Activated CD4-positive, CD25-positive, alpha-beta regulatory T cell treated with anti-CD3 and anti-CD28 coated beads, Interleukin-2, amount 50 U/mL, for 72 hours (primary cell): ENCODE measurements around the gene SCAMP5.

Experiments used
- DNase-seq: peaks from one replicate; pipeline ENCODE4 v3.0.0; 2021

Gene SCAMP5

DNA sequence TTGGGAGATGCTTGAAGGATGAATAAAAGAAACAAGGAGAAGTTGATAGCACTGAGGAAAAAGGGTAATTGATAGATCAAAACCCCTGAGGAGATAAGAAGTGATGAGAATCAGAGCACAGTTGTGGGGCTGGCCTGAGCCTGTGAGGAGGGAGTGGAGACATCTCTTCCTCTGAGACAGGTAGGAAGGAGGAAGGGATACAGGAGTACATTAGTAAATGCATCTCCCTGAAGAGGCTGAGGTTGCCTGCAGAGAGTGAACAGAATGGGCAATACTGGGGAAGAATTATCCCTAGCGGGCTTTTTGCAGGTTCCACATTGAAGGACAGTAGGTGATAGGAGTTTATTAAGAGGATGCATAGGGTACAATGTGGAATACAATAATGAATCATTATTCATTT, 17.3 kb upstream of the SCAMP5 start:
- DNase-seq: no peak

DNA sequence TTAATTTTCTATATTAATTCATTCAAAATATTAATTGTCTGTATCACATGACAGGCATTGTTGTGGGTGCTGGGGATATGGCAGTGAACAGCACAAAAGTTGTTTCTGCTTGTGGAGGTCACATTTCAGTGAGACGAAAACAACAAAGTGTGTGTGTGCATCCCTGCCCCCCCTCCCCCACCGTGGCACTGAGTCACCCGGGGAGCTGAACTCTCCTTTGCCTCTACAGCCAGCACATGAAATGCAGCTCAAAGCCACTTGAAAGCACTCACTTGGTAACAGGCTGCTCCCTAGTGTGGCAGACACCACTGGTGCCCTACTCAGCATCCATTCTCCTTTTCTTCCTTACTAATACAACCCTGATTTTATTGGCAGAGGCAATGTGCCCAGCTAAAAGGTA, 16.9 kb upstream of the SCAMP5 start:
- DNase-seq: no peak

DNA sequence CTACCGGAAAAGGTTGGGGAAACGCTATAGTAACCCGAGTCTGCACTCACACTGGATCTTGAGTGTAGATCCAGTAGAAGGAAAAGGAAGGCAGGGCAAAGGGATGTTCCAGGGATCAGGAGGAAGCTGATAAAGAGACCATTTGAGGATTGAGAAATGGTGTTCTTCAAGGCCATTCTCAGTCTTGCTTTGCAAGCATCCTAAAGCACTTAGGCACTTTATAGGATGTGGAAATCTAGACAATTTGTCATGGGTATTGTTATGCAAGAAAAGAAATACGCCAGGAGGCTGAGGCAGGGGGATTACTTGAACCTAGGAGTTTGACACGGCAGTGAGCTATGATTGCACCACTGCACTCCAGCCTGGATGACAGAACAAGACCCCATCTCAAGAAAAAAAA, 13.2 kb upstream of the SCAMP5 start:
- no peak for DNase-seq

DNA sequence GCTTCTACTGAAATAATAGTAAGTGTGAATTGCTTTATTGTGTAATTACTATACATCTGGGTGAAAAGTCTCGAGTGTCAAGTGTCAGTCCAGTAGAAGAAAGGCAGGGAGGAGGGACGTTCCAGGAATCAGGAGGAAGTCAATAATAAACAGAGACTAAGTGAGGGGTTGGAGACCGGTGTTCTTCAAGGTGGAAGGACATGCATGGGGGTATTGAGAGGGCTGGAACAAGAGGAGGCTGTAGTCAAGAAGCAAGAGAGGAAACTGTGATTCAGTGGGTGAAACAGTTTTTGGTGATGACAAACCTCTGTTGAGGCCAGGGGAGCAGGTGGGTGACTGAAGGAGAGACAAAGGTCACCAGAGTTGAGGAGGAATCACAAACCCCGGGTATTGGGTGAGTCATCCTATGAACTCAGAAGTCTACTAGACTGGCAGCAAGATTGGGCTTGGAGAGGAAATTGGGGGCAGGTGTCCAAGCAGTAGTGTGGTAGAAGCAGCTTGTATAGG, 11.6 kb upstream of the SCAMP5 start:
- DNase-seq: no peak

DNA sequence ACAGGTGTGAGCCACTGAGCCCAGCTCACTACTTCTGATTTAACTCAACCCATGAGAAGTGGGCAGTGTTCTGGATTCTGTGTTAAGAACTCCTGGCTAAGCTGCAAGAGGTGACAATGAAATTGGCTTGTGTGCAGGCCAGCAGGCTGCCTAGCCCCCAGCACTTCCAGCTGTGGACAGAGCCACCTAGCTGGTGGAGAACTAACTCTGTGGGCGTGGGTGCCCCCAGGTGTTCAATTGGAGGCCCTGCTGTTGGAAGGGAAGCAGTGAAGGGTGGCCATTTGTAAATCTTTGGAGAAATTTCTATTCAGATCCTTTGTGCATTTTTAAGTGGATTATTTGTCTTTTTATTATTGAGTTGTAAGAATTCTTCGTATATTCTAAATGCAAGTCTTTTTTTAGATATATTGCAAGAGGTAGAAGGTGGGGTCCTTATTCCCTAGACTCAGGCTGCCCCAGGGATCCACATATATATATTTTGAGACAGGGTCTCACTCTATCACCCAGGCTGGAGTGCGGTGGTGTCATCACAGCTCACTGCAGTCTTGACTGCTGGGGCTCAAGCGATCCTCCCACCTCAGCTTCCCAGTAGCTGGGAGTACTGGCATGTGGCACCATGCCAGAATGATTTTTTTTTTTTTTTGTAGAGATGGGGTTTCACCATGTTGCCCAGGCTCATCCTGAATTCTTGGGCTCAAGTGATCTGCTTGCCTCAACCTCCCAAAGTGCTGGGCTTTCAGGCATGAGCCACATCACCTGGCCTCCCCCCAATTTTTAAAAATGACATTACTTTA, 7.2 kb upstream of the SCAMP5 start:
- DNase-seq: no peak

DNA sequence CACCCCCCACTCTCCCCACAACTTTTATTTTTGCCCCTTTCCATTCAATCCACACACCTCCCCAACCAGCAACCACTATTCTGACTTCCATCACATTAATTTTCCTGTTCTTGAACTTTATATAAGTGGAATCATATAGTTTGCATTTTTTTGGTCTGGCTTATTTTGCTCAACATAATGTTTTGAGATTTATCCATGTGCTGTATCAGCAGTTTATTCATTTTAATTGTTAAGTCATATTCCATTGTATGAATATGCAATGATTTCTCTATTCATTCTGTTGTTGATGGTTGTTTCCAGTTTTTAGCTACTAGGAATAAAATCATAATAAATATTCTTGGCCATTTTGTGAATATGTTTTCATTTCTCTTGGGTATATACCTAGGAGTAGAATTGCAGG, 5.8 kb upstream of the SCAMP5 start:
- no peak for DNase-seq

DNA sequence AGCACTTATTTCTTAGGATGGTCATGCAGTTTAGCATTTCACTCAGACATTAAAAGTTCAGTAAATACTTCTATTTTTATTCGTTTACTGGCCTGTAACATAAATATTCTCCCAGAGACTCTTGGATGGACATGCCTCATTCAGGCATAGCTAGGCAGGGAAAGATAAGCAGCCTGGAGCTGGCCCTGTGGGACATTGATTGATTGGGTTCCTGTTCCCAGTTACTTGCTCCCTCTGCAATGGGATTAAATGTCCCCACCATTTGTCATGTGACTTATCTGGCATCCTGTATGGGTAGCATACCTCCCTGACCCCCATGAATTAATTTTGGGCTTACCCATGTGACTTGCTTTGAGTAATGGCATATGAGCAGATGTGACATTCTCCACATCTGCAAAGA, 2.7 kb upstream of the SCAMP5 start:
- DNase-seq: no peak

DNA sequence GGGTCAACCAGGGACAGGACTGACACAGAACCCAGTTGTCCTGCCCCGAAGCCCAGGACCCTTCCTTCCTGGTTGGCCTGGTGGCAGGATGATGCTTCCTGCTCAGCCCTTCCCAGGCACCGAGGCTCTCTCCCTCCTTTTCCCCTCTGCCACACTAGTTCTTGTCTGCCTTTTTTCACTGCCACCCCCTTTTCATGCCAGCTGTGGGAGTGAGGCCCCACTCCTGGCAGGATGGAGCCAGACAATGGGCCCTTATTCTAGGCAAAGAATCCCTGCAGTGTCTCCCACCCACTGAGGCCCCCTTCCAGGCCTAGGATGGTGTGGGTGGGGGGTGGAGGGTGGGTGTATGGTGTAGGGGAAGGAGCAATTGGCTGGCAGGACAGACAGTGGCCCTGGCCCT, 1.1 kb upstream of the SCAMP5 start:
- no peak for DNase-seq

DNA sequence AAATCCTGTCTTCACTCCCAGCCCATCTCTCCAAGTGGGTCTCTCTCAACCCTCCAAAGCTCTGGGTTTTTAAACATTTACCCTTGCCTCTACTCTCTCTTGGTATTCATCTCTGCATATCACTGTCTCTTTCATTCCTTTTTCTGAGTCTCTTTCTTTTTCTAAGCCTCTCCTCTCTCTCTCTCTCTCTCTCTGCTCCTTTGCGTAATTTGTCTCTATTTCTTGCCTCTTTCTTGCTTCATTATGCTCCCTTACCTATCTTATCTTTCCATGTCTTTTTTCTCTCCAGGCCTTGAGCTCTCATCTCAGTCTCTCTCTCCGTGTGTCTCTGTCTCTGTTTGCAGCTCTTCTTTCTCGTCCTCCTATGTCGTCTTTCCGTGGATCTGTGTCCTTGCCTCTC, 678 bp upstream of the SCAMP5 start:
- DNase-seq: no peak

DNA sequence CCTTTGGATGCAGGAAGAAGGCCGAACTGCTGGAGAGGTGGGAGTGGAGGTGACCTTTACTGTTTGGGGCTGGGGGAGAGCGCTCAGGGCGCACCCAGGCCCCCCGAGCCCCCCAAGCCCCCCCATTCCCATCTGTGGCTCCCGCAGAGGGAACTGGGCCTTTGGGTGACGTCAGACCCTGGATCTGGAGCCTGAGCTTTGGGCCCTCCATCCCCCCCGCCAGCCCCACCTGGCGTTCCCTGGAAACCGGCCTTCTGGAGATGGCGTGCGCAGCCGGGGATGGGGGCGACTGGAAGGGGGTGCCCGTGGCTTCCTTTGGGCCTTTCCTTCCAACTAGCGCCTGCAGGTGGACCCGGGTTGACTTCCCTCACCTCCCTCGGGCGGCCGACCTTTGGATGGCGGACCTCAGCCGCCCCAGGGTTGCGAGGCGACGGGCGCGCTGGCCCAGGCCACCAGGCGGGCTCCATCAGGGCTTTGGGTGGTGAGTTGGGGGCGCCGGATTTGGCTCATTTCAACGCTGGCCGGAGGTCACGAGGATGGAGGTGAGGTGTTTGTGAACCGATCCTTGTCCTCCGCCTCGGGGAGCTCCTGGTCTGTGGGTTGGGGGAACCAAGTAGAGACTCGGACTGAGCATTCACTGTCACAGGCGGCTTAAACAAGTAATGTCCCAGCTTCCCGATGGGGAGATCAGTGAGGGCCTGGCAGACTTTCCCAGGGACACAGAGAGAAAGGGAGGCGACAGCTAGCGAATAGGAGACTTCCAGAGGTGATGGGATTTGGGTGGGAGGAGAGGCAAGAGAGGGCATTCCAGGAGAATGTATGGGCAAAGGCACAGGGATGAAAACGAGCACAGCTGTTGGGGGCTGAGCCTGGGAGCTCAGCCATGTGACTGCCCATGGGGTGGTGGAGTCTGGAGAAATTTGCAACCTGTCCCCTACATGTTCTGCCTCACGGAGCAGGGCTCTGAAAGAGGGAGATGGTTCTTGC, 709 bp downstream of the SCAMP5 start:
- no peak for DNase-seq

DNA sequence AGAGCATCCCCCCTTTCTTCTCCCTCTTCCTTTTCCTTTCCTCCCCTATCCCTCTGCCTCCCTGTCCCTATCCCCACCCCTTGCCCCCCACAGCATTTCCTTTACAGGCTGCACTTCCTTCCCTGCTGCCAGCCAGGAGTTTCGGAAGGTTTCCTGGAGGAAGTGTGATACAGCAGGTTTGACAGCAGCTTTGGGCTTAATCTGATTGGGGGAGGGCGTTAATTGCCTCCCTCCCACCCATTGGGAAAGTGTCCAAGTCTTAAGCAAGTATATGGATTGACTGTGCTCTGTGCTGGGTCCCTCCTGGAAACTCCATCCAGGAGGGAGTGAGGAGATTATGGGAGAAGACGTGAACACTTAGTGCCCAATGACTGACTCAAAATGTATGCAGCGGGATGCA, 1.8 kb downstream of the SCAMP5 start:
- DNase-seq: no peak

DNA sequence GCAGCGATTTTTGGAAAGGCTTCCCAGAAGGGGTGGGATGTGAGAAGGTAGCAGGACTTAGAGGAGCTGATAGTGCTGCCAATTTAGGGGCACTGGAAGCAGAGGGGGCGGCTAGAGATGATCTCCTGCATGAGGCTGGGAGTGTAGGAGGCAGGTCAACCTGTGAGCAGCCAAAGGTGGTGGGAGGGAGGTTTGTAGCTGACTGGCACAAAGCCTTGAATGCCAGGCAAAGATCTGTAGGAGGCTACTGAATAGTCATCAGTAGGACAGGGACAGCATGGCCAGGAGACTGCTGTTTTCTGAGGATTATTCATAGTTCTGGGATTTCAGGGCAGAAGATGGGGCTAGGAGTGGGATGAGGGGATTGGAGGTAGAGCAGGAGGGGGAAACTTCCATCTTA, 2.2 kb downstream of the SCAMP5 start:
- no peak for DNase-seq

DNA sequence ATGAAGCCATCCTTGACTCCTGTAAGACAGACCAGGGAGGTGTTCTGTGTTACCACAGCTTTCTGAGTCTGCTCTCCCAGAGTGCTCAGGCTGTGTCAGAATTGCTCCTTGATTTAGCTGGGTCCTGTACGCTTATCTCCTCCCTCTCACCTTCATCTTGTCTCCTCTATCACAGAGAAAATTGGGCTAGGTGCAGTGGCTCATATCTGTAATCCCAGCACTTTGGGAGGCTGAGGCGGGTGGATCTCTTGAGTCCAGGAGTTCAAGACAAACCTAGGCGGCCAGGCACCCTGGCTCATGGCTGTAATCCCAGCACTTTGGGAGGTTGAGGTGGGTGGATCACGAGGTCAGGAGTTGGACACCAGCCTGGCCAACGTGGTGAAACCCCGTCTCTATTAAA, 5.9 kb downstream of the SCAMP5 start:
- DNase-seq: no peak

DNA sequence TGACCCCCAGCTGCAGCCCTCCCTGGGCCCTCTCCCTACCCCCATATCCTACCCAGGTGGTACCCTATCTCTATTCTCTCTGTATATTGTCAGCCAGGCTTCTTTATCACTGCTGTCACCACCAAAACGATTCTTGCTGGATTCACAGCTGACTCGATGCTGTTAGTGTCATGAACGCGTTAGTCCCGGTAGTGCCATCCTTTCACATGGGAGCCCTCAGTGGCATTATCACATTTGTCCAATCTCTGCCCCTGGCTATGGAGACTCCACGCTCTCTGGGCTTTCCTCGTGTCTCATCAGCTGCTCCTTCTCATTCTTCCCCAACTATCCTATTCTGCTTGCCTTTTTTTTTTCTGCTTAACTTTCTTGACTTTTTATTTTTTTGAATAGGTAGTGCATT, 7.0 kb downstream of the SCAMP5 start:
- DNase-seq: no peak

DNA sequence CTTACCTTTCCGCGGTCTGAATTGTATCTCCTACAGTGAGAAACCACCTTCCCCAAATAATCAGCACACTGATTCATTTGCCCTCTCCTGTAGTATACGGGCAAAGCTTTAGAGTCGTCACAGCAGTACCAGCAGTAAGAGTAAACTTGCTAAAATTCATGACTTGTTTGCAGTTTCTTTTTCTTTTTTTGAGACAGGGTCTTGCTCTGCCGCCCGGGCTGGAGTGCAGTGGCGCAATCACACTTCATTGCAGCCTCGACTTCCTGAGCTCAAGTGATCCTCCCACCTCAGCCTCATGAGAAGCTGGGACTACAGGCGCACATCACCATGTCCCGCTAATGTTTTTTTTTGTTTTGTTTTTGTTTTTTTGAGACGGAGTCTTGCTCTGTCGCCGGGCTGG, 11.9 kb downstream of the SCAMP5 start:
- no peak for DNase-seq

DNA sequence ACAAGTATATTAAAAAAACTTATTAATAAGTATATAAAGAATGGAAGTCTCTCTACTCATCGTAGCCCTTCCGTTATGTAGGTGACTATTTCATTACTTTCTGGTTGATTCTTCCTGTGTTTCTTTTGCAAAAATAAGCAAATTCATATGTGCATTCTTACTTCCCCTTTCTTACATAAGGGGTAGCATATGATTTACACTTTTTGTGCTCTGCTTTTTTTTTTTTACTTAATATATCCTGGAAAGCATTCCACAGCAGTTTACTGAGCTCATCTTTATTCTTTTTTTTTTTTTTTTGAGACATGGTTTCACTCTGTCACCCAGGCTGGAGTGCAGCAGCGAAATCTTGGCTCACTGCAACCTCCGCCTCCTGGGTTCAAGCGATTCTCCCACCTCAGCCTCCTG, 12.9 kb downstream of the SCAMP5 start:
- no peak for DNase-seq

DNA sequence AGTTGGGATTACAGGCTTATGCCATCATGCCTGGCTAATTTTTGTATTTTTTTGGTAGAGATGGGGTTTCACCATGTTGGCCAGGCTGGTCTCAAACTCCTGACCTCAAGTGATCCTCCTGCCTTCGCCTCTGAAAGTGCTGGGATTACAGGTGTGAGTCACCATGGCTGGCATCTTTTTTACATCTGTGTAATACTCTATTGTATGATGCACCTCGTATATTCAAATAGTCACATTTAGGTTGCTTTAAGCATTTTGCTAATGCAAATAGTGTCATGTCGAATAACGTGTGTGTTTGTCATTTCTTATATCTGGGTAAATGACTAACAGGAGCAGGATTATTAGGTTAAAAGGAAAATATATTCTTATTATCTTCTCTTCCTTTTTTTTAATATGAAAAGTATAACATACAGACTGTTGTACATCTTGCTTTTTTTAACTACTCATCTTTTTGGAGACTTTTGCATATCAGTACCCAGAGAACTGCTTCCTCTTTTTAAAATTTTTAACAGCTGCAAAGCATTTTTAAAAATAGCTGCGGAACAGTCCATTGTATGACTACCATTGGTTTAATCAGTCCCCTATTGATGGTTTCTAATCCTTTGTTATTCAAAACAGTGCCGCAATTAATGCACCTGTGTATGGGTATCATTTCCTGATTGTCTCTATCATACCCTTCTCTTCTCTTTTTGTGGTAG, 13.4 kb downstream of the SCAMP5 start:
- DNase-seq: no peak

DNA sequence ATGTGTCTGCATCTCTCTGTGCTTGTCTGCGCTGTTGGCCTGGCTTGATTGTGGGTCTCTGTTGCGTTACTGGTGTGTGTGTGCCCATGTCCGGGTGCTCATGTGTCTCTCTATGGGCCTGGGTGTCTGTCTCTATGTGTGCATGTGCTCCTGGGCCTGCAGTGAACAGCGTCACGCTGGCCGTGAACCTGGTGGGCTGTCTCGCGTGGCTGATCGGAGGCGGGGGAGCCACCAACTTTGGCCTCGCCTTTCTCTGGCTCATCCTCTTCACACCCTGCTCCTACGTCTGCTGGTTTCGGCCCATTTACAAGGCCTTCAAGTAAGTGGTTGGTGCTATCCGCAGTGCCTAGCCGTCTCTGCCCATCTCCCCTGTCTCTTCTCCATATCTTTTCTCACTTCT, 21.1 kb downstream of the SCAMP5 start:
- DNase-seq: no peak

DNA sequence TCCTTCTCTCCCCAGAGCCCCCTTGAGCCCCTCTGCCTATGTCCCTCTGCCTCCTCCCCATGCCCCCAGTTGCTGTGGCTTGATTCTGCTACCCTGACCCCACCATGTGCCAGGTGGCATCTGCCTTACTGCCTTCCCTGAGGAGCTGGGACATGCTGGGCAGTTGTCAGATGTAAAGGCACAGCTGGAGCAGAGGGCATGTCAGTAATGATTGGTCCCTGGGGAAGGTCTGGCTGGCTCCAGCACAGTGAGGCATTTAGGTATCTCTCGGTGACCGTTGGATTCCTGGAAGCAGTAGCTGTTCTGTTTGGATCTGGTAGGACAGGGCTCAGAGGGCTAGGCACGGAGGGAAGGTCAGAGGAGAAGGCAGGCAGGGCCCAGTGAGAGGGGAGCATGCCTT, 24.6 kb downstream of the SCAMP5 start:
- DNase-seq: no peak

DNA sequence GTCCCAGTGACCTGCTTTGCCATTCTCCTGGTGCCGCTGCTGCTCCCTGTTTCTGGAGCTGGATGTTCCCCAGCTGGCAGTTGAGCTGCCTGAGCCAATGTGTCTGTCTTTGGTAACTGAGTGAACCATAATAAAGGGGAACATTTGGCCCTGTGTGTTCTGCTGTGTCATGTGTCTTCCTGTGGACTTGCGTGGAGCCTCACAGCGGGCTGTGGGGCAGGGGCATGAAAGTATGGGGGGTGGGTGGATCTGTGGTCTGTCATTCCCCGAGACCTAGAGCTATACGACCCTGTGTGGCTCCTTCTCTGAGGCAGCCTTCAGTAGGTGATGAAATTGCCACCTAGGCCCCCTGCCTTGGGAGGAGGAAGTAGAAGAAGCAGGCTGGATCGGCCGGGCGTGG, 26.0 kb downstream of the SCAMP5 start:
- no peak for DNase-seq

DNA sequence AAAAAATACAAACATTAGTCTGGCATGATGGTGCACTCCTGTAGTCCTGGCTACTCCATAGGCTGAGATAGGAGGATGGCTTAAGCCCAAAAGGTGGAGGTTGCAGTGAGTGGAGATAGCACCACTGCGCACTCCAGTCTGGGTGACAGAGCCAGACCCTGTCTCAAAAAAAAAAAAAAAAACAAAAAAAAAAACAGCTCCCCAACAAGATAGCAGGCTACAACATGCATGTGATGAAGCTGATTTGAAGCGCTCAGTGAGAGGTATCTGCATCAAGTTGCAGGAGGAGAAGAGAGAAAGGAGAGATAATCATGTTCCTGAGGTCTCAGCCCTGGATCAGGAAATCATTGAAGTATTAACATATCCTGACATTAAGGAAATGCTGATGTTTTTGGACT, 27.4 kb downstream of the SCAMP5 start:
- DNase-seq: no peak

DNA sequence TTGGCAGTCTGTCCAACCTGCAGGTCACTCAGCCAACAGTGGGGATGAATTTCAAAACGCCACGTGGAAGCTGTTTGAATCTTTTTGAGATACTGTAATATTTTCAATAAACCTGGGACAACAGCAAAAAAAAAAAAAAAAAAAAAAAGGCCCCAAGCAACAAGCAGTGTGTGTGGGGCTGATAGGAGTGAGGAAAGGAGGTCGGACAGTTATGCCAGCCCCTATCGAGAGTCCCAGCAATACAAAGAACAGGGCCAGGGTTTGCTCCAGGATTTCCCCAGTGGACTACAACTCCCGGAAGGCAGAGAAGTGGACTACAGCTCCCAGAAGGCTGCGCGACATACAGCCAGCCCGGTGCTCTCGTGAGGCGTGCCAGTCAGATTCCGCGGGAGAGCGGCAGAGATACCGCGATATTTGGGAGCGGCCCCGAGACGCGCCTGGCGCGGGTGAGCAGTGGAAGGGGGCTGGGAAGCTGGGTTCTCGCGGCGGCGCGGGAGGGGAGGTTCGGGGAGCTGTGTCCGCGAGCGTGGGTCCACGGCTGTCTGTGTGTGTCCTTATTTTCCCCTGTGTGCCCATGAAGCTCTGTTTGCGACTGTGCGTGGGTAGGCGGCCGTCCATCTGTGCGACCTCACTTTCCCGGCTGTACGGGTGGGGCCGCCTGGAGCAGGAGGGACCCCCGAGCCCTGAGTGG, 28.0 kb downstream of the SCAMP5 start, which contains the start of gene PPCDC:
PPCDC (plus strand) TSS at position 410 of the 691 bp plus-strand sequence. CDS start 4,729 bp downstream, outside the sequence.
- peak; percentile 92 for DNase-seq
